MCF 10A (cell line): ENCODE results near the gene GRAP. TPM values are rescaled to one million over a fixed set of nuclear protein-coding genes. Genes with fewer than 3 reads are reported as not detected.

Experiments
- BruUV-seq: library from RNA; stranded (reverse); fragments of 400-500 nt; replicated peaks from 2 replicates; lab custom pipeline; 2021; lab: Mats Ljungman, UMichigan
- CTCF ChIA-PET: fragments of 300-600 bp; sonication (Branson Sonifier 250); formaldehyde crosslinking; extraction: SDS; loops from one replicate; lab custom pipeline; 2021; ENCODE audit warnings: antibody characterized with exemption, inconsistent platforms; lab: Yijun Ruan, JAX
- POLR2A ChIA-PET: fragments of 300-600, 350-650 bp; sonication (Branson Sonifier 250); formaldehyde crosslinking; extraction: SDS; loops from one replicate; lab custom pipeline; 2020; ENCODE audit warnings: antibody characterized with exemption, inconsistent platforms; lab: Yijun Ruan, JAX
- DNase-seq: peaks from one replicate; pipeline ENCODE4 v3.0.0-alpha.2; 2018; ENCODE audit not compliant: unreplicated experiment
- H3K27ac Mint-ChIP-seq: one replicate; pipeline ENCODE4 v1.8.0; 2022; ENCODE audit warnings: mild to moderate bottlenecking, low read depth, mixed read lengths; ENCODE audit not compliant: unreplicated experiment
- H3K27me3 Mint-ChIP-seq: one replicate; pipeline ENCODE4 v1.8.0; 2022; ENCODE audit warnings: mixed read lengths; ENCODE audit not compliant: insufficient read depth, unreplicated experiment
- H3K36me3 Mint-ChIP-seq: one replicate; pipeline ENCODE4 v1.8.0; 2022; ENCODE audit warnings: mild to moderate bottlenecking, moderate library complexity, mixed read lengths; ENCODE audit not compliant: insufficient read depth, unreplicated experiment
- H3K4me1 Mint-ChIP-seq: one replicate; pipeline ENCODE4 v1.8.0; 2022; ENCODE audit warnings: mixed read lengths; ENCODE audit not compliant: insufficient read depth, unreplicated experiment
- H3K4me3 Mint-ChIP-seq: one replicate; pipeline ENCODE4 v1.8.0; 2022; ENCODE audit warnings: mild to moderate bottlenecking, moderate library complexity, mixed read lengths; ENCODE audit not compliant: unreplicated experiment
- H3K9me3 Mint-ChIP-seq: one replicate; pipeline ENCODE4 v1.8.0; 2022; ENCODE audit warnings: mixed read lengths; ENCODE audit not compliant: unreplicated experiment
- CTCF ChIP-seq: fragments of 200-600 bp; IDR thresholded peaks from one replicate; pipeline ENCODE4 v1.8.0; 2022; ENCODE audit warnings: antibody characterized with exemption, mild to moderate bottlenecking; ENCODE audit not compliant: unreplicated experiment
- intact Hi-C: fragments of 100-400 bp; cut with micrococcal nuclease; formaldehyde crosslinking; loops from 2 replicates; pipeline ENCODE4 v1.14.1; 2022
- total RNA-seq: library from RNA; stranded (reverse); gene quantifications from 2 replicates; pipeline ENCODE4 v1.2.3, GENCODE V29; 2022

Gene GRAP
- total RNA-seq, 1 experiment from 2014 or later = not detected

DNA sequence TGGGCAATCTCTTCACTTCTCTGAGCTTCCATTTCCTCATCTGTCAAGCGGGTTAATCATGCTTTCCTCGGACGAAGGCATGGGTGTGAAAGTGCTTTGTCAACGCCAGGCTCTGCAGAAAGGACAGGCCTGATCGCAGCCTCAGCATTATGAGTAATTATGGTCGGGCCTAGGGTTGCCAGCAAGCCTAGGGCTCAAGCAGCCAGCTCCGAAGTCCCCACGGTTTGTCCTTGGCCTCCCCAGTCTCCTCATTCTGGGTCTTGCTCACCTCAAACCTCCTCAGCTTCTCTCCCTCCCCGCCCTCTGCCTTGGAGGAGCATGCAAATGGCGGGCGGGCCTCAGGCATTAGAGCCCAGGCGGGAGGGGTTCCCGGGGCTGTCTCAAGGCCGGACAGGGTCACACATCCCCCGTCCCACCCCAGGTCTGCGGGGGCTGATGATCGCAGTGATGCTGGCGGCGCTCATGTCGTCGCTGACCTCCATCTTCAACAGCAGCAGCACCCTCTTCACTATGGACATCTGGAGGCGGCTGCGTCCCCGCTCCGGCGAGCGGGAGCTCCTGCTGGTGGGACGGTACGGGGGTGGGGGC lies 32.0 kb downstream of the GRAP start:
- Mint-ChIP-seq H3K4me1 (peaks cover 28% of the 10 kb centered on the region), H3K27ac (no peak overlapping the region), H3K36me3 (peaks cover 7% of the 10 kb centered on the region), H3K9me3 (no peaks in the 10 kb centered on the region), H3K27me3 (no peaks in the 10 kb centered on the region), H3K4me3 (no peak overlapping the region)
- no peak for DNase-seq
- ChIA-PET POLR2A (interaction anchor here (1.5 kb wide), 1 partner anchor 10 kb away, joined by 4 read pairs; the partner anchor contains the start of gene FAM83G), CTCF (interaction anchor here (0.5 to 2.3 kb wide), 2 partner anchors 54 to 113 kb away, joined by 3 to 13 read pairs; no protein-coding TSS in a partner anchor)
- no TSS peak for BruUV-seq
- TF ChIP-seq CTCF = no peak
- intact Hi-C loops = no loop called here

- peaks cover 7% of the 10 kb centered on the region for H3K36me3 Mint-ChIP-seq
- H3K4me1 Mint-ChIP-seq = peaks cover 29% of the 10 kb centered on the region
- H3K27me3 Mint-ChIP-seq = no peaks in the 10 kb centered on the region
- no peak for TF ChIP-seq CTCF
- intact Hi-C loops = no loop called here
- ChIA-PET POLR2A (interaction anchor here (1.5 kb wide), 1 partner anchor 10 kb away, joined by 4 read pairs; the partner anchor contains the start of gene FAM83G), CTCF (interaction anchor here (0.5 kb wide), 1 partner anchor 112 kb away, joined by 3 read pairs; no protein-coding TSS in a partner anchor)
- no peak overlapping the region for H3K27ac Mint-ChIP-seq
- no peak overlapping the region for H3K4me3 Mint-ChIP-seq
- DNase-seq = no peak
- no TSS peak for BruUV-seq
- H3K9me3 Mint-ChIP-seq = no peaks in the 10 kb centered on the region
Measured at GRCh38 chr17:19013806-19014627, 32.7 kb downstream of the GRAP start.

DNA sequence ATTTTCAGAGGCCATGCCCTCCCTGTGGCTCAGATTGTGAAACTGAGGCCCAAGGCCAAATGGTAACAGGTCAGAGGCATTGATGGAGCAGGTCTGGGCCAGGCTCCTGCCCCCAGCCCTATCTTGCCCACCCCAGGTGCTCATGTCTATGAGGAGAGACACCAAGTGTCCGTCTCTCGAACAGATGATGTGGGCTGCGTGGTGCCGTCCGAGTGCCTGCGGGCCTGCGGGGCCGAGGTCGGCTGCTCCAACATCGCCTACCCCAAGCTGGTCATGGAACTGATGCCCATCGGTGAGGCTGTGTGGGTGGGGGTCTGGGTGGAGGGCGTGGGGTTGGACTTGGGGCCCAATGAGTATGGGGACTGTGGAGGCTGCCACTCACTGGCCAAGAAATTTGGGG lies 33.5 kb downstream of the GRAP start:
- H3K9me3 Mint-ChIP-seq = no peaks in the 10 kb centered on the region

More for the DNA sequence above, 33.5 kb downstream of the GRAP start:
- no peak for TF ChIP-seq CTCF
- peaks cover 7% of the 10 kb centered on the region for H3K36me3 Mint-ChIP-seq
- ChIA-PET POLR2A (no interaction called here), CTCF (interaction anchor here (0.6 kb wide), 1 partner anchor 12 kb away, joined by 3 read pairs; no protein-coding TSS in a partner anchor)
- no TSS peak for BruUV-seq
- H3K4me1 Mint-ChIP-seq = peaks cover 29% of the 10 kb centered on the region
- no peak for DNase-seq
- H3K27ac Mint-ChIP-seq = no peak overlapping the region
- intact Hi-C loops = no loop called here
- H3K4me3 Mint-ChIP-seq = no peak overlapping the region
- H3K27me3 Mint-ChIP-seq = no peaks in the 10 kb centered on the region
